Tibial nerve (tissue), 4 donors: ENCODE data around the gene TBC1D8. TPM values are rescaled to one million over a fixed set of nuclear protein-coding genes. Genes with fewer than 3 reads are reported as not detected.
A peak's percentile ranks its signal among the peaks of the same experiment; 100 is the strongest.

ENCODE experiments used
- DNase-seq, 2 donors: peaks; one replicate each; pipeline ENCODE4 v3.0.0-alpha.2; 2019; ENCODE audit warnings: low spot score in 2 of 2
- H3K27ac ChIP-seq, 4 donors: fragments of 200-600 bp; sonication (generic) in 3 of 4; one replicate each; pipeline ENCODE4 v1.5.1; 2017 to 2019; ENCODE audit warnings: mild to moderate bottlenecking in 1 of 4
- H3K27me3 ChIP-seq, 2 donors: fragments of 200-600 bp; sonication (generic) in 1 of 2; one replicate each; pipeline versions ENCODE4 v1.5.1 to v1.6.0; 2017 to 2019
- H3K36me3 ChIP-seq, 3 donors: fragments of 200-600 bp; sonication (generic); one replicate each; pipeline ENCODE4 v1.5.1; 2018 to 2019
- H3K4me1 ChIP-seq, 4 donors: fragments of 200-600 bp; sonication (generic) in 3 of 4; one replicate each; pipeline ENCODE4 v1.5.1; 2017 to 2019
- H3K4me3 ChIP-seq, 4 donors: fragments of 200-600 bp; sonication (generic) in 3 of 4; one replicate each; pipeline ENCODE4 v1.5.1; 2017 to 2019; ENCODE audit warnings: mild to moderate bottlenecking in 1 of 4, moderate library complexity in 1 of 4
- H3K9me3 ChIP-seq, 4 donors: fragments of 200-600 bp; sonication (generic) in 3 of 4; one replicate each; pipeline ENCODE4 v1.5.1; 2017 to 2019
- CTCF ChIP-seq, 5 experiments: fragments of 200-600 bp in 3 of 5; fragments of 450-650 bp in 2 of 5; sonication (generic) in 3 of 5; IDR thresholded peaks; one replicate each; pipeline ENCODE4 v1.5.1; 2016 to 2019; ENCODE audit warnings: antibody characterized with exemption in 5 of 5, mild to moderate bottlenecking in 3 of 5, moderate library complexity in 2 of 5
- EP300 ChIP-seq, 2 donors: sonication (generic); formaldehyde crosslinking; IDR thresholded peaks; one replicate each; pipeline ENCODE4 v1.6.1; 2017; ENCODE audit warnings: antibody characterized with exemption in 2 of 2, mild to moderate bottlenecking in 1 of 2
- POLR2A ChIP-seq, 2 donors: fragments of 450-650 bp; IDR thresholded peaks; one replicate each; pipeline ENCODE4 v1.6.1; 2017; ENCODE audit warnings: antibody characterized with exemption in 2 of 2, mild to moderate bottlenecking in 2 of 2, moderate library complexity in 2 of 2
- WGBS, 2 donors: methylation state at CpG; one replicate each; pipeline ENCODE4 v1.1.5; 2018; 5-methylcytosine and 5-hydroxymethylcytosine counted together
- total RNA-seq, 4 donors: library from RNA; depleted of rRNA; stranded (reverse); fragments of >200 nt; gene quantifications; one replicate each; pipeline ENCODE4 v1.1.0, GENCODE V29; 2016

Gene TBC1D8
- total RNA-seq, 4 donors from 2014 or later = 42.4 to 87.9 (median 47.3) TPM

- Histone ChIP-seq H3K27ac (no peak overlapping the region), H3K9me3 (no peaks in the 10 kb centered on the region), H3K4me3 (no peak overlapping the region), H3K36me3 (no peaks in the 10 kb centered on the region), H3K27me3 (no peaks in the 10 kb centered on the region), H3K4me1 (no peaks in the 10 kb centered on the region)
- no peak for DNase-seq
- no peak for TF ChIP-seq EP300 (IDR thresholded peaks at IDR 0.05)
- no peak for TF ChIP-seq CTCF (IDR thresholded peaks at IDR 0.05)
- TF ChIP-seq POLR2A (IDR thresholded peaks at IDR 0.05) = no peak
- WGBS, 2 donors = 90 to 97% methylated on average over 5 of the region's 5 CpGs
Observed at GRCh38 chr2:100965596-100965995, 185.6 kb downstream of the TBC1D8 start.

- no peaks in the 10 kb centered on the region for H3K27me3 ChIP-seq
- no peak for TF ChIP-seq POLR2A (IDR thresholded peaks at IDR 0.05)
- no peak for TF ChIP-seq CTCF (IDR thresholded peaks at IDR 0.05)
- TF ChIP-seq EP300 (IDR thresholded peaks at IDR 0.05) = no peak
- 60 to 64% methylated on average over 11 of the region's 11 CpGs for WGBS, 2 donors
Observed at GRCh38 chr2:100964681-100965169, 186.5 kb downstream of the TBC1D8 start.

GRCh38 chr2:100964222-100964621 lies 187.0 kb downstream of the TBC1D8 start:
- no peak for TF ChIP-seq CTCF (IDR thresholded peaks at IDR 0.05)
- no peak for TF ChIP-seq POLR2A (IDR thresholded peaks at IDR 0.05)
- TF ChIP-seq EP300 (IDR thresholded peaks at IDR 0.05) = no peak
- Histone ChIP-seq H3K4me3 (no peak overlapping the region), H3K4me1 (no peaks in the 10 kb centered on the region), H3K36me3 (no peaks in the 10 kb centered on the region), H3K27me3 (no peaks in the 10 kb centered on the region), H3K9me3 (no peaks in the 10 kb centered on the region), H3K27ac (peak overlapping the region in 1 of 4 donors; percentile 28)
- 76 to 81% methylated on average over 12 of the region's 12 CpGs for WGBS, 2 donors
- DNase-seq = no peak

More at GRCh38 chr2:100964681-100965169, 186.5 kb downstream of the TBC1D8 start:
- no peak for DNase-seq
- Histone ChIP-seq H3K4me3 (no peak overlapping the region), H3K9me3 (no peaks in the 10 kb centered on the region), H3K36me3 (no peaks in the 10 kb centered on the region), H3K4me1 (no peaks in the 10 kb centered on the region), H3K27ac (peak overlapping the region in 1 of 4 donors; percentile 28)

DNA sequence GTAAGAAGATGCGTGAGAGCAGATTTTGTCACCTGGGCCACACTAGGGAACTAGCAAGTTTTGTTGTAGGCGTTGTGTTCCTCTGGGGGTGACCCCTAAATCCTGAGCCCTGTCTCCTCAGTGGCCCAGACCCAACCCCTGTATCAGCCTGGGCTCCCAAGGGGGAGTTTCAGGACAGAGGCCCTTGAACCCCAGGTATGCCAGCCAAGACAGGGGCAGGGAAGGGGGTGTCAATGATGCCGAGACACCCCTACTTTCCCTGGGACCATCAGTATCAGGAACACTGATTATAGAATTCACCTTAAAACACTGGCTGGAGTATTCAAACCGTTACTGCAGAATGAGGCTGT lies 188.2 kb downstream of the TBC1D8 start:
- Histone ChIP-seq H3K27ac (no peak overlapping the region), H3K4me1 (peaks cover 0 to 7% (median 0%) of the 10 kb centered on the region in 4 donors), H3K4me3 (no peak overlapping the region), H3K9me3 (no peaks in the 10 kb centered on the region), H3K27me3 (no peaks in the 10 kb centered on the region), H3K36me3 (no peaks in the 10 kb centered on the region)
- no peak for TF ChIP-seq CTCF (IDR thresholded peaks at IDR 0.05)
- no peak for TF ChIP-seq POLR2A (IDR thresholded peaks at IDR 0.05)
- TF ChIP-seq EP300 (IDR thresholded peaks at IDR 0.05) = no peak
- no peak for DNase-seq
- 85 to 87% methylated on average over 4 of the region's 4 CpGs for WGBS, 2 donors

- Histone ChIP-seq H3K27me3 (no peaks in the 10 kb centered on the region), H3K9me3 (no peaks in the 10 kb centered on the region), H3K4me1 (peaks cover 0 to 10% (median 0%) of the 10 kb centered on the region in 4 donors), H3K4me3 (no peak overlapping the region), H3K36me3 (no peaks in the 10 kb centered on the region), H3K27ac (no peak overlapping the region)
- no peak for DNase-seq
- TF ChIP-seq CTCF (IDR thresholded peaks at IDR 0.05) (no peak), POLR2A (IDR thresholded peaks at IDR 0.05) (no peak), EP300 (IDR thresholded peaks at IDR 0.05) (no peak)
- 79 to 92% methylated on average over 12 of the region's 12 CpGs for WGBS, 2 donors
Observed at GRCh38 chr2:100962366-100963025, 188.7 kb downstream of the TBC1D8 start.
